ENCODE measurements around the gene PURB. TPM values are rescaled to one million over a fixed set of nuclear protein-coding genes. Genes with fewer than 3 reads are reported as not detected.

The PURB gene
- total RNA-seq, 4 donors from 2014 or later, result 13.1 to 26.2 (median 20.4) TPM

DNA sequence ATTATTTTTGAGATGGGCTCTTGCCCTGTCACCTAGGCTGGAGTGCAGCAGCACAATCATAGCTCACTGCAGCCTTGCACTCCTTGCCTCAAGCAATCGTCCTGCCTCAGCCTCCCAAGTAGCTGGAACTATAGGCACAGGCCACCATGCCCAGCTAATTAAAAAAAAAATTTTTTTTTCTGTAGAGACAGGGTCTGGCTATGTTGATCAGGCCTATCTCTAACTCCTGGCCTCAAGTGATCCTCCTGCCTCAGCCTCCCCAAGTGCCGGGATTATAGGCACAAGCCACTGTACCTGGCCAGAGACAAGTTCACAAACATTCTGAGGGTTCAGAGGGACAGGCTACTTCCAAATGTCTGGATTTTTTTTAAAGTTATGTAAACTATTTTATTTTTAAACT is 32.1 kb upstream of the PURB start:
- H3K9me3 ChIP-seq, result no peaks in the 10 kb centered on the region
- H3K4me1 ChIP-seq, result peaks cover 0 to 3% (median 0%) of the 10 kb centered on the region in 4 donors
- H3K36me3 ChIP-seq, result no peaks in the 10 kb centered on the region
- DNase-seq, result no peak
- 49 to 91% methylated on average over 2 of the region's 2 CpGs for WGBS, 2 donors (ENCODE audit: low coverage in 1 of 2)
- H3K27ac ChIP-seq, result no peak overlapping the region
- in situ Hi-C loops (cut with MboI; ENCODE audit: low pct_ligation_motif_present in 1 of 4, low pct_unique_long_range_greater_than_20kb in 1 of 4, low sequenced_read_pairs in 3 of 4), result loop anchor here in 2 of 4 donors (10.0 to 25.0 kb wide), 2 partner anchors 53 to 330 kb away; partner anchors contain the start of gene TMED4 (in 1 of the 2)
- intact Hi-C loops (cut with DNase I; ENCODE audit: low total_unique reads), result no loop called here
- no peaks in the 10 kb centered on the region for H3K27me3 ChIP-seq
- TF ChIP-seq EP300 (IDR thresholded peaks at IDR 0.05; ENCODE audit: low read depth) (no peak), POLR2AphosphoS5 (IDR thresholded peaks at IDR 0.05) (no peak), POLR2A (IDR thresholded peaks at IDR 0.05) (no peak)
- TF ChIP-seq, protein P1, sequence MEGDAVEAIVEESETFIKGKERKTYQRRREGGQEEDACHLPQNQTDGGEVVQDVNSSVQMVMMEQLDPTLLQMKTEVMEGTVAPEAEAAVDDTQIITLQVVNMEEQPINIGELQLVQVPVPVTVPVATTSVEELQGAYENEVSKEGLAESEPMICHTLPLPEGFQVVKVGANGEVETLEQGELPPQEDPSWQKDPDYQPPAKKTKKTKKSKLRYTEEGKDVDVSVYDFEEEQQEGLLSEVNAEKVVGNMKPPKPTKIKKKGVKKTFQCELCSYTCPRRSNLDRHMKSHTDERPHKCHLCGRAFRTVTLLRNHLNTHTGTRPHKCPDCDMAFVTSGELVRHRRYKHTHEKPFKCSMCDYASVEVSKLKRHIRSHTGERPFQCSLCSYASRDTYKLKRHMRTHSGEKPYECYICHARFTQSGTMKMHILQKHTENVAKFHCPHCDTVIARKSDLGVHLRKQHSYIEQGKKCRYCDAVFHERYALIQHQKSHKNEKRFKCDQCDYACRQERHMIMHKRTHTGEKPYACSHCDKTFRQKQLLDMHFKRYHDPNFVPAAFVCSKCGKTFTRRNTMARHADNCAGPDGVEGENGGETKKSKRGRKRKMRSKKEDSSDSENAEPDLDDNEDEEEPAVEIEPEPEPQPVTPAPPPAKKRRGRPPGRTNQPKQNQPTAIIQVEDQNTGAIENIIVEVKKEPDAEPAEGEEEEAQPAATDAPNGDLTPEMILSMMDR (IDR thresholded peaks at IDR 0.05), result no peak
- H3K4me3 ChIP-seq, result no peak overlapping the region

DNA sequence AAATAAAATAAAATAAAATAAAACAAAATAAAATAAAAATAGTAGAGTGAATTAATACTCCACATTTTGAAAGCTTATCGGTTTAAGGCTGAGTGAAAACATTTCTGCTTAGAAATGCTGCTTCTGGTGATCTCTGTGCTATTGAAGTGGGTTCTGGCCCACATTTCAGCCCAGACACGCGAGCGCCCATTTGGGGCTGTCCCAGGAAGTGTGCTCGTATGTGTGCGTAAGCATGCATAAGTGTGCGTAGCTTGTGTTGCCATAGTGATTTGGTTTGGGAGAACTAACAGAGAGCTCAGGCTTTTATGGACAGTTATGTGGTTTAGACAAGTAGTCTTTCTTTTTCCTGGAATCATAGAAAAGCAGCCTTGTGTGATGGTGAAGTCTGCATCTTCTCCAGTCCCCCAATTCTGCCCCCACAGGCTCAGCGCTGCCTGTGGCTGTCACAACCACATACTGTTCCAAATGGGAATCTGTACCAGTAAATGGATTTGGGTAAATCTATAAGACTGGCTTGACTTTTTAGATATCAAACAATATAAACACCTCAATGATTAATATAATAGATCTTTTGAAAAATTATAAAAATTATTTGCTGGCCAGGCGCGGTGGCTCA is 29.8 kb upstream of the PURB start:
- in situ Hi-C loops (cut with MboI; ENCODE audit: low pct_ligation_motif_present in 1 of 4, low pct_unique_long_range_greater_than_20kb in 1 of 4, low sequenced_read_pairs in 3 of 4), result loop anchor here in 2 of 4 donors (10.0 to 25.0 kb wide), 2 partner anchors 50 to 328 kb away; partner anchors contain the start of gene TMED4 (in 1 of the 2)
- Histone ChIP-seq H3K9me3 (no peaks in the 10 kb centered on the region), H3K4me3 (no peak overlapping the region), H3K4me1 (no peaks in the 10 kb centered on the region), H3K36me3 (no peaks in the 10 kb centered on the region), H3K27me3 (no peaks in the 10 kb centered on the region), H3K27ac (no peak overlapping the region)
- TF ChIP-seq EP300 (IDR thresholded peaks at IDR 0.05; ENCODE audit: low read depth) (no peak), POLR2AphosphoS5 (IDR thresholded peaks at IDR 0.05) (no peak), POLR2A (IDR thresholded peaks at IDR 0.05) (no peak)
- TF ChIP-seq, protein P1 (IDR thresholded peaks at IDR 0.05), result no peak
- no peak for DNase-seq
- WGBS, 2 donors (ENCODE audit: low coverage in 1 of 2), result 48 to 60% methylated on average over 8 to 10 of the region's 10 CpGs
- intact Hi-C loops (cut with DNase I; ENCODE audit: low total_unique reads), result no loop called here

DNA sequence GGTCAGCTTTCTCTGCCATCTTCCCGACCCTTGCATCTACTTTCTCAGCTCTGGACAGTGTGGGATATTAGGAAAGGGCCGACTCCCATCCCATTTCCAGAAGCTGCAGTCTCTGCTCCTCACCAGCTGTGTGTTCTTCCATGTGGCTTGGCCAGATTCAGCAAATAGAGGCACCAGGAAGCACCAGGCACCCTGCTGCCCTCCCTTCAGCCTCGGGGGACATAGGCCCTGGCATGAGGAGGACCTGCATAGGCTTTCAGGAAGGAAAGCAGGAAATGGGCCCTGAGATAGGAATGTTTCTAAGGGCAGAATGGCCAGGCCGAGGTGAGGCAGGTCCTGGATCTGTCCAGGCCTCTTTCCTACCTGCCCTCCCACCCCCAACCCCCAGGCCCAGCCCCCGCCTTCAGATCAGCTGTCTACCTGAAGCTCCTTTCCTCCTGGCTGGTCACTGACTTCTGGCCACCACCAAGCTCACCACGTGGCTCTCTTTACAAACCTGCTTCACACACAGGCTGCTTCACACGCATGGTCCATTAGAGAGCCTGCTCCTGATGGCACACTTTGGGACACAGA is 27.5 kb upstream of the PURB start:
- in situ Hi-C loops (cut with MboI; ENCODE audit: low pct_ligation_motif_present in 1 of 4, low pct_unique_long_range_greater_than_20kb in 1 of 4, low sequenced_read_pairs in 3 of 4) (loop anchor here in 2 of 4 donors (10.0 to 25.0 kb wide), 2 partner anchors 48 to 326 kb away; partner anchors contain the start of gene TMED4 (in 1 of the 2)), intact Hi-C loops (cut with DNase I; ENCODE audit: low total_unique reads) (no loop called here)
- Histone ChIP-seq H3K4me1 (no peaks in the 10 kb centered on the region), H3K4me3 (no peak overlapping the region), H3K27ac (no peak overlapping the region), H3K36me3 (no peaks in the 10 kb centered on the region), H3K27me3 (no peaks in the 10 kb centered on the region), H3K9me3 (no peaks in the 10 kb centered on the region)
- DNase-seq, result no peak
- WGBS, 2 donors (ENCODE audit: low coverage in 1 of 2), result 55% methylated on average over 7 of the region's 7 CpGs; no CpG with 5 or more reads in 1 of the 2 donors
- TF ChIP-seq, protein P1 (IDR thresholded peaks at IDR 0.05), result no peak
- TF ChIP-seq EP300 (IDR thresholded peaks at IDR 0.05; ENCODE audit: low read depth), result no peak
- no peak for TF ChIP-seq POLR2A (IDR thresholded peaks at IDR 0.05)
- no peak for TF ChIP-seq POLR2AphosphoS5 (IDR thresholded peaks at IDR 0.05)

DNA sequence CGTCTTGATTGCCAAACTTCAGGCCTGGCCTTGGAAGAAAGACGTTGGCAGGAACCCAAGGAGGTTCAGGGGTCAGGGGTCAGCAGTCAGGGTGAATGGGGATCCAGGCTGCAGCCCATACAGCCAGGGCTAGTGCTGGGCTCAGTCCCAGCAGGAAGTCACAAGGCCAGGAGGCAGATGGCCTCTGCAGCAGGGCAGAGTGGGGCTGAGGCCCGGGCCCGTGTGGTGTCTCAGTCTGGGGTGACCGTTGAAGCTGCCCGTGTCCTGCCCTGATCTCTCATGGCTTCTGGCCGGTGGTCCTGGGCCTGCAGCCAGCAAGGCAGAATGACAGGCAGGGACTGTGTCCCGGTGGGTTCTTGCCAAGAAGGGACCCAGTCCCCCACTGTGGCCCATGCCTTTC is 26.6 kb upstream of the PURB start:
- H3K9me3 ChIP-seq, result no peaks in the 10 kb centered on the region
- no peaks in the 10 kb centered on the region for H3K4me1 ChIP-seq
- intact Hi-C loops (cut with DNase I; ENCODE audit: low total_unique reads), result no loop called here
- 73 to 74% methylated on average over 2 to 8 of the region's 8 CpGs for WGBS, 2 donors (ENCODE audit: low coverage in 1 of 2)
- no peak for DNase-seq
- no peaks in the 10 kb centered on the region for H3K36me3 ChIP-seq
- H3K27ac ChIP-seq, result no peak overlapping the region
- H3K27me3 ChIP-seq, result no peaks in the 10 kb centered on the region
- H3K4me3 ChIP-seq, result no peak overlapping the region
- TF ChIP-seq EP300 (IDR thresholded peaks at IDR 0.05; ENCODE audit: low read depth) (no peak), POLR2AphosphoS5 (IDR thresholded peaks at IDR 0.05) (no peak), POLR2A (IDR thresholded peaks at IDR 0.05) (no peak)
- TF ChIP-seq, protein P1 (IDR thresholded peaks at IDR 0.05), result no peak
- in situ Hi-C loops (cut with MboI; ENCODE audit: low pct_ligation_motif_present in 1 of 4, low pct_unique_long_range_greater_than_20kb in 1 of 4, low sequenced_read_pairs in 3 of 4), result loop anchor here in 2 of 4 donors (10.0 to 25.0 kb wide), 2 partner anchors 47 to 325 kb away; partner anchors contain the start of gene TMED4 (in 1 of the 2)

Measured in transverse colon (tissue), 4 donors.